MCF 10A (cell line): ENCODE data around the gene SPATS2. TPM values are rescaled to one million over a fixed set of nuclear protein-coding genes. Genes with fewer than 3 reads are reported as not detected.

ENCODE experiments used
- BruUV-seq: library from RNA; stranded (reverse); fragments of 400-500 nt; replicated peaks from 2 replicates; lab custom pipeline; 2021; lab: Mats Ljungman, UMichigan
- CTCF ChIA-PET: fragments of 300-600 bp; sonication (Branson Sonifier 250); formaldehyde crosslinking; extraction: SDS; loops from one replicate; lab custom pipeline; 2021; ENCODE audit warnings: antibody characterized with exemption, inconsistent platforms; lab: Yijun Ruan, JAX
- POLR2A ChIA-PET: fragments of 300-600, 350-650 bp; sonication (Branson Sonifier 250); formaldehyde crosslinking; extraction: SDS; loops from one replicate; lab custom pipeline; 2020; ENCODE audit warnings: antibody characterized with exemption, inconsistent platforms; lab: Yijun Ruan, JAX
- DNase-seq: peaks from one replicate; pipeline ENCODE4 v3.0.0-alpha.2; 2018; ENCODE audit not compliant: unreplicated experiment
- H3K27ac Mint-ChIP-seq: one replicate; pipeline ENCODE4 v1.8.0; 2022; ENCODE audit warnings: mild to moderate bottlenecking, low read depth, mixed read lengths; ENCODE audit not compliant: unreplicated experiment
- H3K27me3 Mint-ChIP-seq: one replicate; pipeline ENCODE4 v1.8.0; 2022; ENCODE audit warnings: mixed read lengths; ENCODE audit not compliant: insufficient read depth, unreplicated experiment
- H3K36me3 Mint-ChIP-seq: one replicate; pipeline ENCODE4 v1.8.0; 2022; ENCODE audit warnings: mild to moderate bottlenecking, moderate library complexity, mixed read lengths; ENCODE audit not compliant: insufficient read depth, unreplicated experiment
- H3K4me1 Mint-ChIP-seq: one replicate; pipeline ENCODE4 v1.8.0; 2022; ENCODE audit warnings: mixed read lengths; ENCODE audit not compliant: insufficient read depth, unreplicated experiment
- H3K4me3 Mint-ChIP-seq: one replicate; pipeline ENCODE4 v1.8.0; 2022; ENCODE audit warnings: mild to moderate bottlenecking, moderate library complexity, mixed read lengths; ENCODE audit not compliant: unreplicated experiment
- H3K9me3 Mint-ChIP-seq: one replicate; pipeline ENCODE4 v1.8.0; 2022; ENCODE audit warnings: mixed read lengths; ENCODE audit not compliant: unreplicated experiment
- CTCF ChIP-seq: fragments of 200-600 bp; IDR thresholded peaks from one replicate; pipeline ENCODE4 v1.8.0; 2022; ENCODE audit warnings: antibody characterized with exemption, mild to moderate bottlenecking; ENCODE audit not compliant: unreplicated experiment
- intact Hi-C: fragments of 100-400 bp; cut with micrococcal nuclease; formaldehyde crosslinking; loops from 2 replicates; pipeline ENCODE4 v1.14.1; 2022
- total RNA-seq: library from RNA; stranded (reverse); gene quantifications from 2 replicates; pipeline ENCODE4 v1.2.3, GENCODE V29; 2022

SPATS2 gene
- total RNA-seq, 1 experiment from 2014 or later, result 26.0 TPM

GRCh38 chr12:49537231-49537751 lies 170.0 kb downstream of the SPATS2 start:
- TF ChIP-seq CTCF, result no peak
- Mint-ChIP-seq H3K4me3 (peak overlapping the region; percentile 62), H3K27me3 (peaks cover 10% of the 10 kb centered on the region), H3K36me3 (no peaks in the 10 kb centered on the region), H3K9me3 (no peaks in the 10 kb centered on the region), H3K4me1 (peaks cover 15% of the 10 kb centered on the region), H3K27ac (no peak overlapping the region)
- intact Hi-C loops, result no loop called here
- ChIA-PET CTCF (interaction anchor here (0.8 to 1.7 kb wide), 3 partner anchors 17 to 179 kb away, joined by 3 to 10 read pairs (median 4); no protein-coding TSS in a partner anchor), POLR2A (interaction anchor here (1.4 kb wide), 1 partner anchor 204 kb away, joined by 4 read pairs; the partner anchor contains the start of gene TMBIM6)
- BruUV-seq, result no TSS peak
- no peak for DNase-seq

GRCh38 chr12:49537752-49538509 lies 170.7 kb downstream of the SPATS2 start:
- no peak overlapping the region for H3K27ac Mint-ChIP-seq
- no TSS peak for BruUV-seq
- DNase-seq, result no peak
- H3K36me3 Mint-ChIP-seq, result no peaks in the 10 kb centered on the region
- ChIA-PET CTCF (interaction anchor here (0.6 to 1.7 kb wide), 5 partner anchors 16 to 202 kb away, joined by 3 to 10 read pairs (median 4); no protein-coding TSS in a partner anchor), POLR2A (interaction anchor here (1.4 kb wide), 1 partner anchor 203 kb away, joined by 4 read pairs; the partner anchor contains the start of gene TMBIM6)
- TF ChIP-seq CTCF, result no peak
- H3K27me3 Mint-ChIP-seq, result peaks cover 10% of the 10 kb centered on the region
- H3K4me1 Mint-ChIP-seq, result peaks cover 15% of the 10 kb centered on the region
- peak overlapping the region; percentile 62 for H3K4me3 Mint-ChIP-seq
- intact Hi-C loops, result no loop called here
- no peaks in the 10 kb centered on the region for H3K9me3 Mint-ChIP-seq

GRCh38 chr12:49538510-49539403 lies 171.5 kb downstream of the SPATS2 start, which contains the start of gene KCNH3:
Gene KCNH3 (plus strand): TSS chr12:49539030. CDS start chr12:49539417, 387 bp downstream.
- no TSS peak for BruUV-seq
- DNase-seq, result peak; percentile 71
- Mint-ChIP-seq H3K27ac (no peak within 1 kb of the TSS), H3K4me1 (peaks cover 15% of the 10 kb centered on the region), H3K4me3 (peak within 1 kb of the TSS; percentile 62), H3K9me3 (no peaks in the 10 kb centered on the region), H3K27me3 (peaks cover 10% of the 10 kb centered on the region), H3K36me3 (no peaks in the 10 kb centered on the region)
- ChIA-PET CTCF (interaction anchor here (0.6 to 1.7 kb wide), 4 partner anchors 154 to 243 kb away, joined by 3 to 10 read pairs (median 4); no protein-coding TSS in a partner anchor), POLR2A (interaction anchor here (1.4 to 2.0 kb wide), 2 partner anchors 14 to 202 kb away, joined by 4 to 6 read pairs; partner anchors contain the start of gene TMBIM6)
- intact Hi-C loops, result no loop called here
- no peak for TF ChIP-seq CTCF
